ENCODE results near the gene CPNE4.

DNA sequence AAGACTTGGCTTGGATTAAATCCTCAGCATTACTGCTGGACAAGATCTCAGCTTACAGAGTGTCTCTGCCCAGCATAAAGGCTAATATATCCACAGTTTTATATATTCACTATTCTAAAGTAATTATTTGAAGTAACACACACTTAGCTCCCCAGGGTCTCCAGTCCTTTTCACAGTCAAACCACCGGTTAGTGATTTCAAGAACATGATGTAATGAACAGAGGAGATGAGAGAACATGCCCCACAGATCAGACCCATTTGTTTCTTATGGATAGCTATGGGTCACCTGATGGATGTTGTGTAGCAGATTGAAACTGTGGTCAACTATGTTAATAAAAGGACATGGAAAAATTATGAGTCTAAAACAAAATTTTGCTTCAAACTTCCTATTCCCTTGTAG, 487.2 kb downstream of the CPNE4 start:
- TF ChIP-seq SUZ12 (IDR thresholded peaks at IDR 0.05; ENCODE audit: extremely low read depth, insufficient read depth, insufficient read length), result no peak
- TF ChIP-seq YY1 (IDR thresholded peaks at IDR 0.05; ENCODE audit: insufficient read depth, insufficient read length), result no peak
- TF ChIP-seq ZNF274 (IDR thresholded peaks at IDR 0.05; ENCODE audit: low read depth, low read length), result no peak
